Mesenteric fat pad (tissue), 1 donor: Measurements from ENCODE around the gene ITM2C. TPM values are rescaled to one million over a fixed set of nuclear protein-coding genes. Genes with fewer than 3 reads are reported as not detected.

Experiments
- DNase-seq: peaks from one replicate; pipeline ENCODE4 v3.0.0-alpha.2; 2020; ENCODE audit warnings: low spot score
- total RNA-seq: library from RNA; stranded (reverse); fragmentation: NEBNext Ultra II Directional; extraction: Animal tissue kit (Norgen Biotek cat#: 25700); gene quantifications from one replicate; pipeline ENCODE4 v1.2.1, GENCODE V29; 2021
- donor health status: DM: yes; HTN: yes; CAD: no.

Gene ITM2C
- total RNA-seq, 1 donor from 2014 or later = 27.1 TPM

GRCh38 chr2:230889911-230890601 lies 25.3 kb downstream of the ITM2C start:
- DNase-seq = no peak

GRCh38 chr2:230890646-230891045 lies 25.9 kb downstream of the ITM2C start:
- DNase-seq = no peak

GRCh38 chr2:230891064-230891463 lies 26.3 kb downstream of the ITM2C start:
- no peak for DNase-seq

GRCh38 chr2:230891509-230891908 lies 26.8 kb downstream of the ITM2C start:
- no peak for DNase-seq

GRCh38 chr2:230893338-230893737 lies 28.6 kb downstream of the ITM2C start:
- DNase-seq = peak; percentile 65

GRCh38 chr2:230893841-230894781 lies 29.4 kb downstream of the ITM2C start:
- DNase-seq = peak; percentile 62

GRCh38 chr2:230895536-230896345 lies 31.0 kb downstream of the ITM2C start:
- DNase-seq = no peak

- DNase-seq = peak; percentile 81
Observed at GRCh38 chr2:230896346-230897115, 31.8 kb downstream of the ITM2C start.

- peak; percentile 67 for DNase-seq
Observed at GRCh38 chr2:230898016-230898712, 33.4 kb downstream of the ITM2C start.

- DNase-seq = peak; percentile 64
Observed at GRCh38 chr2:230898713-230899091, 34.0 kb downstream of the ITM2C start.

- peak; percentile 77 for DNase-seq
Observed at GRCh38 chr2:230899287-230899686, 34.5 kb downstream of the ITM2C start.

GRCh38 chr2:230899786-230900185 lies 35.0 kb downstream of the ITM2C start:
- no peak for DNase-seq

- DNase-seq = peak; percentile 57
Observed at GRCh38 chr2:230900336-230900995, 35.7 kb downstream of the ITM2C start.

- peak; percentile 55 for DNase-seq
Observed at GRCh38 chr2:230901006-230901405, 36.3 kb downstream of the ITM2C start.

- DNase-seq = peak; percentile 30
Observed at GRCh38 chr2:230902180-230902899, 37.6 kb downstream of the ITM2C start.

- DNase-seq = peak; percentile 78
Observed at GRCh38 chr2:230903231-230904150, 38.7 kb downstream of the ITM2C start.

GRCh38 chr2:230904856-230905447 lies 40.2 kb downstream of the ITM2C start:
- peak; percentile 75 for DNase-seq
